IPS-20b (cell line): Measurements from ENCODE around the gene NKIRAS1.
A peak's percentile ranks its signal among the peaks of the same experiment; 100 is the strongest.
"Not testable (repeated sequence)": the region's sequence is repeated elsewhere in the genome, so short reads cannot be mapped to it uniquely, and the experiment has no call there.

Experiments used
- H3K27ac ChIP-seq: one replicate; pipeline ENCODE4 v1.5.1; 2013; ENCODE audit warnings: low read length
- H3K27me3 ChIP-seq: 2 replicates; pipeline ENCODE4 v1.6.1; 2013; ENCODE audit warnings: mild to moderate bottlenecking, low read length, inconsistent platforms; ENCODE audit not compliant: insufficient read depth
- H3K36me3 ChIP-seq: 2 replicates; pipeline ENCODE4 v1.6.1; 2013; ENCODE audit warnings: low read depth, mild to moderate bottlenecking, inconsistent platforms, low read length, moderate library complexity; ENCODE audit not compliant: insufficient read depth
- H3K4me1 ChIP-seq: 2 replicates; pipeline ENCODE4 v1.6.1; 2013; ENCODE audit warnings: mild to moderate bottlenecking, control low read depth, inconsistent platforms, low read length, moderate library complexity; ENCODE audit not compliant: insufficient read depth
- H3K4me3 ChIP-seq: 2 replicates; pipeline ENCODE4 v1.5.1; 2013; ENCODE audit warnings: mild to moderate bottlenecking, low read length, inconsistent platforms
- H3K9ac ChIP-seq: 2 replicates; pipeline ENCODE4 v1.6.1; 2013; ENCODE audit warnings: low read depth, mild to moderate bottlenecking, inconsistent platforms, low read length, moderate library complexity
- H3K9me3 ChIP-seq: 2 replicates; pipeline ENCODE4 v1.6.1; 2013; ENCODE audit warnings: mild to moderate bottlenecking, low read depth, low read length, inconsistent platforms; ENCODE audit not compliant: insufficient read depth

Gene NKIRAS1

GRCh38 chr3:23937296-23937695 lies 20.5 kb upstream of the NKIRAS1 start:
- Histone ChIP-seq H3K4me1 (no peaks in the 10 kb centered on the region), H3K4me3 (no peak overlapping the region), H3K9me3 (no peaks in the 10 kb centered on the region), H3K27ac (no peak overlapping the region), H3K36me3 (no peaks in the 10 kb centered on the region), H3K27me3 (no peaks in the 10 kb centered on the region), H3K9ac (no peak overlapping the region)

- H3K4me3 ChIP-seq, result no peak overlapping the region
- no peaks in the 10 kb centered on the region for H3K9me3 ChIP-seq
- H3K27me3 ChIP-seq, result no peaks in the 10 kb centered on the region
- H3K4me1 ChIP-seq, result no peaks in the 10 kb centered on the region
- H3K9ac ChIP-seq, result no peak overlapping the region
- H3K27ac ChIP-seq, result no peak overlapping the region
- no peaks in the 10 kb centered on the region for H3K36me3 ChIP-seq
These were observed 17.5 kb upstream of the NKIRAS1 start for GRCh38 chr3:23934253-23934652.

- no peaks in the 10 kb centered on the region for H3K9me3 ChIP-seq
- no peak overlapping the region for H3K4me3 ChIP-seq
- H3K27me3 ChIP-seq, result no peaks in the 10 kb centered on the region
These were observed 15.8 kb upstream of the NKIRAS1 start for GRCh38 chr3:23932571-23932970.

DNA sequence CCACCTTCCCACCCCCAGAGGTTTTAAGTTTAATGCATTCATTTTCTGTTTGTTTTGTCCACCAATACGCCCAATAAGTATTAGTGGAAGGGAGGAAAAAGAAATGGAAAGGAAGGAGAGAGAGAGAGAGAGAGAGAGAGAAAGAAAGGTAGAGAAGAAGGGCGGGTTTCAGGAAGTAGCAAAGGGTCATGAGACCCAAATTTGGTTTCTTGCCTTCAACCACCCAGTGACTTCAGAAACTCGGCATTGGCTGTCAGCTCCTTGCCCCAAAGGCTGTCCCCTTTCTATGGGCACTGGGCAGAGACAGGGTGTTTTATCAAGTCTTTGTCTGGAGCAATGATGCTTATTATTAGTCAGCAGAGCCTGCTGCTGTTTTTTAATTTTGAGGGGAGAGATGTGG lies 14.8 kb upstream of the NKIRAS1 start:
- H3K27me3 ChIP-seq, result no peaks in the 10 kb centered on the region
- H3K9ac ChIP-seq, result no peak overlapping the region
- no peak overlapping the region for H3K27ac ChIP-seq
- no peaks in the 10 kb centered on the region for H3K36me3 ChIP-seq
- no peaks in the 10 kb centered on the region for H3K9me3 ChIP-seq
- no peaks in the 10 kb centered on the region for H3K4me1 ChIP-seq
- H3K4me3 ChIP-seq, result no peak overlapping the region

More at GRCh38 chr3:23932571-23932970, 15.8 kb upstream of the NKIRAS1 start:
- no peak overlapping the region for H3K9ac ChIP-seq
- H3K4me1 ChIP-seq, result no peaks in the 10 kb centered on the region
- no peak overlapping the region for H3K27ac ChIP-seq
- H3K36me3 ChIP-seq, result no peaks in the 10 kb centered on the region

DNA sequence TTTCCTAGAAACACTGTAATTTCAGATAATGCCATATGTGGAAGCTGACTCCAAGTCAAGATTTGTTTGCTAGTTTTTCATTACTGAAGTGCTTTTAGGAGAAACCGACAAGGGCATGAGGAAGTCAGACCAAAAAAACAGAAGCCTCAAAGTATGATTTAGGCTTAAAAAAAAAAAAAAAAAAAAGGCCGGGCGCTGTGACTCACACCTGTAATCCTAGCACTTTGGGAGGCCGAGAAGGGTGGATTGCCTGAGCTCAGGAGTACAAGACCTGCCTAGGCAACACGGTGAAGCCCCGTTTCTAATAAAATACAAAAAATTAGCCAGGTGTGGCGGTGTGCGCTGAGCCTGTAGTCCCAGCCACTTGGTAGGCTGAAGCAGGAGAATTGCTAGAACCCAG lies 11.7 kb upstream of the NKIRAS1 start:
- no peak overlapping the region for H3K9ac ChIP-seq
- no peak overlapping the region for H3K27ac ChIP-seq
- no peak overlapping the region for H3K4me3 ChIP-seq
- no peaks in the 10 kb centered on the region for H3K36me3 ChIP-seq
- H3K27me3 ChIP-seq, result no peaks in the 10 kb centered on the region
- H3K9me3 ChIP-seq, result no peaks in the 10 kb centered on the region
- H3K4me1 ChIP-seq, result no peaks in the 10 kb centered on the region

GRCh38 chr3:23926736-23927135 lies 9.9 kb upstream of the NKIRAS1 start:
- Histone ChIP-seq H3K36me3 (0 out of 2 replicates have a peak, but pooled peaks cover 4% of the 10 kb centered on the region), H3K9me3 (no peaks in the 10 kb centered on the region), H3K4me1 (no peaks in the 10 kb centered on the region), H3K9ac (no peak overlapping the region), H3K27me3 (no peaks in the 10 kb centered on the region), H3K27ac (no peak overlapping the region), H3K4me3 (no peak overlapping the region)

GRCh38 chr3:23926246-23926645 lies 9.5 kb upstream of the NKIRAS1 start:
- no peak overlapping the region for H3K9ac ChIP-seq
- no peak overlapping the region for H3K4me3 ChIP-seq
- H3K27ac ChIP-seq, result no peak overlapping the region
- H3K27me3 ChIP-seq, result no peaks in the 10 kb centered on the region
- no peaks in the 10 kb centered on the region for H3K9me3 ChIP-seq
- H3K36me3 ChIP-seq, result peaks cover 8% of the 10 kb centered on the region; the same call in 1 of the 2 replicates
- H3K4me1 ChIP-seq, result no peaks in the 10 kb centered on the region

DNA sequence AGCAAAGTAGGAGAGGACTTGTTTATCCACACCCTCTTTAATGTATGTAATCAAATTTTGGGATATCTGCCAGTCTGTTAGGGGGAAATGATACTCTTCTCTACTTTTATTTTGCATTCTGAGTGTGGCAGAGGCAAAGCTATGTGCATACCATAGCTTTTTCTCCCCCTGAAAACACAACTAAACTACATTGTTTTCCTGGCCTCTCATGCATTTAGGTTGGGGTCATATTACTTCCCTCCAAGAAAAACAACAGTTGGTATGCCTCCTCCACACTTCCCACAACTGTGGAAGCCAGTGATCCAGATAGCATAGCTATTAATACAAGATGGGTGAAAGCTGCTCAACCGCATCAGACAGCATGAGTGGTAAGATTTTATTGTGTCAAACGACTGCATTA lies 7.0 kb upstream of the NKIRAS1 start:
- Histone ChIP-seq H3K27me3 (no peaks in the 10 kb centered on the region), H3K4me1 (no peaks in the 10 kb centered on the region; the same call in 1 of the 2 replicates), H3K4me3 (no peak overlapping the region), H3K9me3 (no peaks in the 10 kb centered on the region), H3K27ac (no peak overlapping the region), H3K9ac (no peak overlapping the region), H3K36me3 (peaks cover 30% of the 10 kb centered on the region)

- Histone ChIP-seq H3K27ac (no peak overlapping the region), H3K9ac (no peak overlapping the region)
These were observed 4.3 kb upstream of the NKIRAS1 start for GRCh38 chr3:23921052-23921511.

GRCh38 chr3:23920151-23920655 lies 3.4 kb upstream of the NKIRAS1 start:
- no peak overlapping the region for H3K27ac ChIP-seq
- no peaks in the 10 kb centered on the region for H3K9me3 ChIP-seq
- H3K9ac ChIP-seq, result peak overlapping the region; percentile 31; the same call in 1 of the 2 replicates
- H3K4me1 ChIP-seq, result peaks cover 5% of the 10 kb centered on the region; the same call in 1 of the 2 replicates
- peak overlapping the region; percentile 8; the same call in 1 of the 2 replicates for H3K4me3 ChIP-seq
- H3K36me3 ChIP-seq, result peaks cover 44% of the 10 kb centered on the region
- H3K27me3 ChIP-seq, result peaks cover 11% of the 10 kb centered on the region; the same call in 1 of the 2 replicates

More at GRCh38 chr3:23921052-23921511, 4.3 kb upstream of the NKIRAS1 start:
- H3K36me3 ChIP-seq, result peaks cover 44% of the 10 kb centered on the region
- no peaks in the 10 kb centered on the region; the same call in 1 of the 2 replicates for H3K4me1 ChIP-seq
- H3K4me3 ChIP-seq, result no peak overlapping the region
- H3K9me3 ChIP-seq, result no peaks in the 10 kb centered on the region
- H3K27me3 ChIP-seq, result peaks cover 2% of the 10 kb centered on the region; the same call in 1 of the 2 replicates

DNA sequence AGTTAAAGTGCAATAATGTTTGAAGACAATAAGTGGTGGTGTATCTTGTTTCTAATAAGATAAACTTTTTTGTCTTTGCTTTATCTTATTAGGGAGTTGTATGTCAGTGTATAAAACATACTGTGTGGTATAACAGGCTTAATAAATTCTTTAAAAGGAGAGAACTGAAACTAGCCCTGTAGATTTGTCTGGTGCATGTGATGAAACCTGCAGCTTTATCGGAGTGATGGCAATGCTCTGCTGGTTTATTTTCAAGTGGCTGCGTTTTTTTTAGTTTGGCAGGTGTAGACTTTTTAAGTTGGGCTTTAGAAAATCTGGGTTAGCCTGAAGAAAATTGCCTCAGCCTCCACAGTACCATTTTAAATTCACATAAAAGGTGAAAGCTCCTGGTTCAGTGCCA lies 2.8 kb upstream of the NKIRAS1 start:
- Histone ChIP-seq H3K27me3 (peaks cover 11% of the 10 kb centered on the region; the same call in 1 of the 2 replicates), H3K4me1 (peaks cover 9% of the 10 kb centered on the region), H3K4me3 (peak overlapping the region; percentile 46), H3K27ac (no peak overlapping the region), H3K36me3 (peaks cover 44% of the 10 kb centered on the region), H3K9ac (peak overlapping the region; percentile 31; the same call in 1 of the 2 replicates), H3K9me3 (no peaks in the 10 kb centered on the region)

DNA sequence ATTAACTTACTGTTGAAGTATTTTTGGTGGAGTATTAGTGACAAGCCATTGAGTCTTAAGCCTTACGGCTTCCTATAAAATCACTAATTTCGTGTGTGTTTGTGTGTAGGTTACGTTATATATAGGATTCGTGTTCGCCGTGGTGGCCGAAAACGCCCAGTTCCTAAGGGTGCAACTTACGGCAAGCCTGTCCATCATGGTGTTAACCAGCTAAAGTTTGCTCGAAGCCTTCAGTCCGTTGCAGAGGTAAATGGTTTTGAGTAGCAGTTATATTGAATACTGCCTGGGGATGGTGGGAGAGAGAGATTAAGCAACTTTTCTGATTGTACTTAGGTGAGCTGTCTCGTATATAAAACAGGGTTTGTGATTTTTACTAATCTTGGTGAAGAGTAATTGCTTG lies 1.5 kb upstream of the NKIRAS1 start:
- H3K4me3 ChIP-seq, result peak overlapping the region; percentile 100
- H3K9ac ChIP-seq, result peak overlapping the region; percentile 99
- H3K9me3 ChIP-seq, H3K4me1 ChIP-seq: not testable (repeated sequence)
- peak overlapping the region; percentile 87 for H3K27ac ChIP-seq
- peaks cover 11% of the 10 kb centered on the region; the same call in 1 of the 2 replicates for H3K27me3 ChIP-seq
- H3K36me3 ChIP-seq, result peaks cover 44% of the 10 kb centered on the region
